ELR (cell line): ENCODE measurements around the gene CPA5.

ENCODE experiments used
- DNase-seq: peaks from one replicate; pipeline ENCODE4 v3.0.0-alpha.2; 2015; ENCODE audit warnings: low read depth

CPA5 gene

DNA sequence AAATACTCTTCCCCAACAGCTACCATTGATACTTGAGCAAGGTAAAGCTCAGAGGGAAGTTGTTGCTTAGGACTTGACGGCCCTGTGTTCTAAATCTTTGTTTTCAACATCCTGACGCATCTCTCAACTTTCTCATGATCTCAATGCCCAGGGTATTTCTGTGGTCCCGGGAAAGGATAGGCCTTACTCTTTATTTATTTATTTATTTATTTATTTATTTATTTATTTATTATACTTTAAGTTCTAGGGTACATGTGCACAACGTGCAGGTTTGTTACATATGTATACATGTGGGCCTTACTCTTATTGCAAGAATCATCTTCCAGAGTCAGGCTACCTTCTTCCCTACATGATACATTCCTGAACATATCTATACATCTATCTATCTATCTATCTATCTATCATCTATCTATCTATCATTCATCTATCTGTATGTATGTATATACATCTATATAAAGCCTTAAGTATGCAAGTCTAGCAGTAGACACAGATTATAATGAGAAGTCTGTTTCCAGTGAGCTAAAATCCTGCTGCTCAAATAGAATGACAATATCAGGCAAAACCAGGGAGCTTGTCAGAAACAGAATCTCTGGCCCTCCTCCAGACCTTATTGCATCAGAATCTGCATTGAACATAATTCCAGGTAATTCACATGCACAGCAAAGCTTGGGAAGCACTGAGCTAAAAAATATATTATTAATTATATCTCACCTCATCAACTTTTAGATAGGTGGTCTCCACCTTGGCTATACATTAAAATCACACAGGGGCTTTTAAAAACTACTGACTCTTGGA lies 12.2 kb upstream of the CPA5 start:
- DNase-seq, result no peak

DNA sequence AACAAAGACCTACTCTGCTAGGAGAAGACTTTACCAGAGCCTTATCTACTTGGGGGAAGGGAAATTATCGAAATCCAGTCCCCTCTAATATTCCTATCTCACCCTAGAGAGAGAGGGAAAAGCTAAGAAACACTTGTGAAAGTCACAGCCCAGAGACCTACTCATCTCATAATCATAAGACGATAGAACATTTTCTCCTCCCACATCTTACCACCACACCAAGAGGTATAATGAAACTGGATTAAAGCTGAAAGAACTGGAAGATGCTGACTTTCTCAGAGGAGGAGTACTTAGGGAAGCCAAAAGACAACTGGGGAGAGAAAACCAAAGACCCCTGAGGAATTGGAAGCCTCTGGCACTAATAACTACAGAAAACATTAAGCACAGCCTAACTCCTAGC lies 10.8 kb upstream of the CPA5 start:
- DNase-seq, result no peak

DNA sequence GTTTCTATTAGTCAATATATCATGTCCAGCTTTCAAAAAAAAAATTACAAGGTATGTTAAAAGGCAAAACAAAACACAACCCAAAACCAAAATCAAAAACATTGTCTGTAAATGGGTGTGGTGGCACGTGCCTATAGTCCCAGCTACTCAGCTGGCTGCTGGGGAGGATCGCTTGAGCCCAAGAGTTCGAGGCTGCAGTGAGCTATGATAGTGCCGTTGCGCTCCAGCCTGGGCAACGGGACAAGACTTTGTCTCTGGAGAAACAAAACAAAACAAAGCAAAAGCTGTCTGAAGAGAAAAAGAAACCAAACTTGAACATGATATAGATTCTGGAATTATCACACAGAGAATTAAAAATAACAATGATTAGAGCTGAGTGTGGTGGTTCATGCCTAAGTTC lies 10.3 kb upstream of the CPA5 start:
- no peak for DNase-seq

DNA sequence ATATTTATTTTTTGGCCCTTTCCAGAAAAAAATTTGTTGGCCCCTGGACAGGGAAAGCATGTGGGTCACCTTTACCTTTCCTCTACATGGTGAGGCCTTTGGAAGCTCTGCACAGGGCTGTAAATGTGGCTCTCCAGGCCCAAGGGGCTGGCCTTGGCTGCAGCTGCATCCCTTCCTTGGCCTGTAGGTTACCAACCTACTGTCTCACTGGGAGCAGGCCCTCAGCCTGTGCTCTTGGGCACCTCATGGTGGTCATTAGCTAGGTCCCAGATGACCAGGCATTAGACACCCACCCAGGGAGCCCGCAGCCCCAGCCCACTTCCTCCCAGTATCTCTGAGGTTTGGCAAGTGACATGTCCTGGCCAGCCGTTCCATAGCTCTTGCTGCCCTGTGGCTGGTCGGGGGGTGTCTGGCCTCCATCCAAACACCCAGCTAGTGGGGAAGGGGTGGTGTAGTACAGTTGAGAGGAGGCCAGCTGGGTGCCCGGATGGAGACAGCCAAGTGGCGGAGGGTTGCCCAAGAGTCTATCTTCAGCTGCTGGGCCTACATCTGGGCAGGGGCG lies 7.1 kb upstream of the CPA5 start:
- no peak for DNase-seq

DNA sequence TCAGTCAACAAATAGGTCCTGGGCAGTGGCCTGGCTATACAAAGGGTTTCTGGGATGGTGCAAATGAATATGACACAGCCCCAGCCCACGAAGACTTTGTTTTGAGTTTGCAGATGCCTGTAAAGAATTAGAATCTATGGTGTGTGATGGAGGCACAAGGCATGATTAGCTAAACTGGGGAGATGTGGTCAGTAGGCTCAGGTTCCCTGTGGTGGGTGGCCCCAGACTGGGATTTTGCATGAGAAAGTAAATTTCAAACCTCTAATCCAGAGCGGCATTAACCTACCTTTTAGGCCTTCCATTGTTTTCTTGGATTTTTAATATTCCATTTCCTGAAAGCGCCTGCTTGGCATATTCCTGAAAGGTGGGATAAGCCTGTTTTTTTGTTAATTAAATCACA lies 6.4 kb upstream of the CPA5 start:
- no peak for DNase-seq

DNA sequence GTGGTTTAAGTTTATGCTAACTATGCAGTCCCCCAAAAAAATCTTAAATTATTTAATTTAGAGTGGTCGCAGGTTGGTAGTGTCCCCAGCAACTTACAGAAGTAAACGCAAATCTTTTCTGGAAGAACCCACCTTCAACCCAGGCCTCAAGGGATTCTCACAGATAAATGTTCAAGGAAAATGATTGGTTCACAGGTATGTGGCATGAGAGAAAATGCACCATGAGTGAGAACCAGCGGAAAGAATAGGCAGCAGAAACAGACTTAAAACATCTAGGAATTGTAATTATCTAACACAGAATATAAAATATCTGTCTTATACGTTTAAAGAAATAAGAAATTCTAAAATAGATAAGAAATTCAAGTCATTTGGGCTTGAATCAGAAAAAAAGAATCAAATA lies 2.7 kb upstream of the CPA5 start:
- no peak for DNase-seq

DNA sequence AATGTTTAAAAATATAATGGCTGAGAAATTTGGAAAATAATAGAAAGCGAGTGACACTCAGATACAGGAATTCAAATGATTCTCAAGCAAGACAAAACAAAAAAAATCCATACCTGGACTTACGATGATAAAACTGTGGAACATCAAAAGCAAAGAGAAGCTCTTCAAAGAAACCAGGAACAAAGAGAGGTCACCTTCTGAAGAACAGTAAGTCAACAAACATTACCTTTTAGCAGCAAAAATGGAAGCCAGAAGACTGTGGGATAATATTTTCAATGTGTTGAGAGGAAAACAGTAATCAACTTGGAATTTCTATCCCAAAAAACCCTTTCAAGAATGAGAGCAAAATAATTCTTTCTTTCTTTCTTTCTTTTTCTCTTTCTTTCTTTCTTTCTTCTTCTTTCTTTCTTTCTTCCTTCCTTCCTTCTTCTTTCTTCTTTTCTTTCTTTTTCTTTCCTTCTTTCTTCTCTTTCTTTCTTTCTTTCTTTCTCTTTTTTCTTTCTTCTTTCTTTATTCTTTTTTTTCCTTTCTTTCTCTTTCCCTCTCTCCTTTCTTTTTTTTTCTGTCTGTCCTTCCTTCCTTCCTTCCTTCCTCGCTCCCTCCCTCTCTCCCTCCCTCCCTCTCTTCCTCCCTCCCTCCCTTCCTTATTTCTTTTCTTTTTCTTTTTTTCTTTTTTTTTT lies 1.8 kb upstream of the CPA5 start:
- no peak for DNase-seq

DNA sequence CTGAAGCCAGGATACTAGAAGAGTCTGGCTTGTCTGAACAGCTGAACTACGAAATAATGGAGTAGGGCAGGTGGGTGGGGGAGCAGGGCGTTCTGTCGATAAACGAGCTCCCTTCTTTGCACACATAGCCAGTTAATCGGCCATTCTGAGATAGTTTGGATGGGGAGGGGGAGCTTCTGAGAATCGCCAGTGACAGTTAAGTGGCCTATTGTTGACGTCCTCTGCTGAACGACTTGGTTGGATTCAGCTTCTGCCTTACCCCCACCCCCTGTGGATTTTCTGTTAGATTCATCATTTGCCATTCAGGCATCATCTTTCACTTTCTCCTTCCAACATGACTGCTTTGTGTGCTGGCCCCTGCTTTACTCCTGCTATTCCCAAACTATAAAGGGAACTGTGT lies 520 bp downstream of the CPA5 start:
- DNase-seq, result no peak

DNA sequence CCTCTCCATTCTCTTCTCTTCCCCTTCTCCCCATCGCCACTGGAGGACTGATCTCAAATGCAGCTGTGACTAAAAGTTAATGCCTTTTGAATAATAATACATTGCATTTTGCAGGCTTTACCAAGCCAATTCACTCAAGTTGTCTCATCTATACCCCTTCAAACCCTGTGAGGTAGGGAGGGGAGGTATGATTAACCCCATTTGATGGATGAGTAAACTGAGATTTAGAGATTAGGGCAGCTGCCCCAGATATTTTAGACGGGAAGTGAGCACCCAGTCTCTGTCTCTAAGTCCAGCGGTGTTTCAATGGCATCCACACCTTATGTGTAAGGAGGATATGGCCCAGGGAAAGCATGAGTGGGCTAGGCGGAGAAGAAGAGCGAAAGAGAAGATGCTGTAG lies 1.1 kb downstream of the CPA5 start:
- no peak for DNase-seq

DNA sequence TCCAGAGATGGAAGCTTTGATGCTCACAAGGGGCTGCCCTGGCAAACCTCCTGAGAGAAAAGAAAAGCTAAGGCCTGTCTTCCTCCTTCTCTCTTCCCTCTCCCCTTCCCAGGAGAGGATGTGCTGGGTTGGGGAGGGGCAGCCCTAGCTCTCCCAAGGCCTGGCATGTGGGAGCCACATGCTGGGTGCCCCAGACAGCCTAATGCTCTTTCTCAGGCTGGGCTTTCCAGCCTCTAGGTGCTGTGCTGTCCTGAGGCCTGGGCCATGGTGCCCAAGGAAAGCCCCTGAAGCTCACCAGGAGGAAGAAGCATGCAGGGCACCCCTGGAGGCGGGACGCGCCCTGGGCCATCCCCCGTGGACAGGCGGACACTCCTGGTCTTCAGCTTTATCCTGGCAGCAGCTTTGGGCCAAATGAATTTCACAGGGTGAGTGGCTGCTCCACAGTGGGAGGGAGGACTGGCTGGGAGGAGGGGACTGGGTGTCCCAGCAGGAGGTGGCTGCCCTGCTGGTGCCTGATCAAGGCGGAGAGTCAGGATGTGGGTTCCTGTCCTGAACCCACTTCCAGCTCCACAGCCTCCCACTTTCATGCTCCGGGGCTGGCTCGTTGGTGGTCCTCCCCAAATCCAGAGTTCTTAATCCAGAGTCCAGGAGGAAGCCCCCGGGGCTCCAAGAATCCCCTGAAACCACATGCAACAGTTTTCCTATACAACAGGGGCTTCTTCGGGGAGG lies 1.7 kb downstream of the CPA5 start:
- no peak for DNase-seq

DNA sequence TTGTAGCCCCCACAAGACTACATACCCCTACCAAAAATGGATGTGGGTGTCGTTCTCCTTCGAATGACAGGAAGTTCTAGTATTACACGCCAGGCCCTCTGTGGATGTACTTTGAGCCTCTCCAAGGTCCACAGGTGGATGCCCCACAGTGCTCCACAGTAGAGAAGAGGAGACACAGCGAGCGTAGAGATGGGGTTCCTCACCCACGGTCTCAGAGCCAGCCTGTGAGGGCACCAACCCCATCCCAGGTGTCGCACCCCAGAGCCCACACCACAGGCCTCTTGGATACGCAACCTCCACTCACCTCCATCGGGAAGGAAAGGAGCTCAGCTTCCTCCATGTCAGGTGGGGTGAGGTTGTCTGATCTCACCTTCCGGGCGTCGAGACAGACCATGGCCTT lies 2.3 kb downstream of the CPA5 start:
- DNase-seq, result no peak

DNA sequence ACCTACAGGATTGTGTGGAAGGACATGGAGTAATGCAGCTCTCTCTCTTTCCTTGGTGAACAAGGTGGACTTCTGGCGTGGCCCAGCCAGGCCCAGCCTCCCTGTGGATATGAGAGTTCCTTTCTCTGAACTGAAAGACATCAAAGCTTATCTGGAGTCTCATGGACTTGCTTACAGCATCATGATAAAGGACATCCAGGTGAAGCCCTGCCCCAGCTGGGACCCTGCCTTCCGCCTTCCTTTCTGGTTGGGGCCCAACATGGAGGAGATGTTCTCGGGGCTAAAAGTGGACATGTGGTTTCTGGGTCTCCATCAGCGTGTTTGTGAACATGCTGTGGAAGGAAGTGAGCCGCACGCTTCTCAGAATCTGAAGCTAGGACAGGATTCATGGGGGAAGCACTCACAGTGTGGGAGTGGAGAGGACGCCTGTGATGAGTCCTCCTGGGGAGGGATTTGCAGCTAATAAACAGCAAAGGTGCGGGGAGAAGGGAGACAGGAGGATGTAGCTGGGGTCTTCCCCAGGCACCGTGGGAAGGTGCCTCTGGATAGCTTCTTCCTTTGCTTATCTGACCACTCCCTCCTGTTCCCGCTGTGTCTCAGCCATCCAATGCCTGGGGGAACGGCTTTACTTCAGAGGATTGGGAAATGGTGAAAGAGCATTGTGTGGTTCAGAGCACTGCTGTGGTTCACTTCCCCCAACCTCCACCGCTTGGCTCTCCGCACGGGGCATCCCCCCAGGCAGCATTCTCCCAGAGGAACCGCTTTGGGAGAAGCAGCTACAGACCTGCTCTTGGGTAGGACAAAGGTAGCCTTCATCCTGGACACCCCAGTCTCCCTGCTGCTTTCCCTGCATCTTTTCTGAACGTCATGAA lies 5.5 kb downstream of the CPA5 start:
- no peak for DNase-seq

DNA sequence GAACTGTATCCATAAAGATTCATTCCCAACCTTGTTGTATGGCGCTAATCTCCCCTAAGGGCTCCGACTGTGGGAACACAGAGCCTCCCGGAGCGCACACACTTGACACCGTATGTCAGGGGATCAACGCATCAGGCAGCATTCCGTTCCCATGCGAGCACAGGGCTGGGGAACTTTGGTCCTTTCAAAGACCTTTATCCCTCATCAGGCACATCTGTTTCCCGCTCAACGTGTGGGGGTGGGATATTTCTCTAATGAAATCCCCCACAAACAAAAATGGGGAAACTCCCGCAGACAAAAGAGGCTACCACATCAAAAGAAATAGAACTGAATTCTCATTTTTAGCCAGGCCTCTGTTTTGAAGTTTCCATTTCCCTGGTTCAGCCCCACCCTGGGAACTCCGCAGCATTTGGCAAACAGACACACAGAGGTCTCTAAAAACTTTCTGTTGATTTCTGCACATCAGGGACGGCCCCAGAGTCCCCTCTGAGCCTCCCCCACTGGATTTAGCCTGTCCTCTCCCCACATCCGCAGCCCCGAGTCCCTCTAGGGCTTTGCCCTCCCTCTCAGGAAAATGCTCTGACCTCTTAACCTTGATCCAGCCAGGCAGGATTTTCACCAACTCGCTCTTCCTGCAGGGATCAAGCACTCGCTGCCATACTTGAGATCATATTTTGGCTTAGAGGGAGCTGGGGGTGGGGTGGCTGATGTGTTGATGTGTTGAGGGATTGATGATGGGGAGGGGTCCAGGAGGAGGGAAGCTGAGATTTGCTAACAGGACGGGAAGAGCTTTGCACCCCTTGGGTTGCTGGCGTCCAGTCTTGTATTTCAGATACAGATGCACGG lies 6.6 kb downstream of the CPA5 start:
- DNase-seq, result no peak

DNA sequence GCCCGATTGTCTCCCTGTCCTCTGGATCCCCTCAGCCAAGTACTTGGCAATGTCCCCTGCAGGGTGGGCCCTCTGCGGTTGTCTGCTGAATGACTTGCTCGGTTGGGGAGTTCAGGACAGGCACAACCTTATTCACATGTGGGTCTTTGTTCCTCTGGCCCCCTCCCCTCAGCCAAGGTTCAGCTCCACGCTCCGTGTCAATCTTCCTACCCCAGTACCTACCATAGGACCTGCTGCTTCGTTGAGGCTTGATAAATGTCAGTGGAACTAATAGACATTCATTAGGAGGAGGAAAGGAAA lies 7.1 kb downstream of the CPA5 start:
- DNase-seq, result no peak

DNA sequence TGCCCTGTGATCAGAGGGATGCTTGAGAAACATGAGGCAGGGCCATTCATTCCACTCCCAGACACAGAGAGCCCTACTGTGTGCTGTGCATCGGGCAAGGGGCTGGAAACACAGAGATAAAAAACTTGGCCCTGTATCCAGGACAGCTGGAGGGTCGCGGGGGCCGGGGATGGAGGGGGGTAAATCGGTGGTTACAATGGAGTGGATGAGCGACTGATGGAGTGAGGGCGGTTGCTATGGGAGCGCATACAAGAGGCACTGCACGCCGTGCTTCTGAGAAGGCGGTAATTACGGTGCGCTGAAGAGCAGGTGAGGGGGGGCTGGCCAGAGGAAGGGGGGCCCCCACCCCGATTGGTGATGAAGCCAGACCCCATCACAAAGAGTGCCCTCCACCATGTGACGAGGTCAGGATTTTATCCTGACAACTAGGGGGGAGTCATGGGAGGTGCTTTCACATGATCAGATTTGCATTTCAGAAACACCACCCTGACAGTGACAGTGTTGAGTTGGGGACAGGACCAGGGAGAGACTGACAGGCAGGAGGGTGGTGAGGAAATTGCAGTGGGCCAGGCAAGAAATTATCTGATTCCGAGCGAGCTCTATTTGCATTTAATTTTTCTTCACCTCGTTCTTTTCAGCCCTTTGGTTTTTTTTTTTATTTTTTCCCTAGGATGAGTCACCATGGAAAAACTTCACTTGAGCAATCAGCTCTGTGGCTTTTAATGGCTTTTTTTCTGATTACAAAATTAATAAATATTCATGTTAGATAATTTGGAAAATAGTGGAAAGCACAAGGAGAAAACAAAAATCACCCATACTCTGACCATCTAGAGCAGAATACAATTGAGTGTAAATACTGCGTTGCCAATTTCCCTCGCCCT lies 7.8 kb downstream of the CPA5 start:
- DNase-seq, result peak; percentile 72

DNA sequence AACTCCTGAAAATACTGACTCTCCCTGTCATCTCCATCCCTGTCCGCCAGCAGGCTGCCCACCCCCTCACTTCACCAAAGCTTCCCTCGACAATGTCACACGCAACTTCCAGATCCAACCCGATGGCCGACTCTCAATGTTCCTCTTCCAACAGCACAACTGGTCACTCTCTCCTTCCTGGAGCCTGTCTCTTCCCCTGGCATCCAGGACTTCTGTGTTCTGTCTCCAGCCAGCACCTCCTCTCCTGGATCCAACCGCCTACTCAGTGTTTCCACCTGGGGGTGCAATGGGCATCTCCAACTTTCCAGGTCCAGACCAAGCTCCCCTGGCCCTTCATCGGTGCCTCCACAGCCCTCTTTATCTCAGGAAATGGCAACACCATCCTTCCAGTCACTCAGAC lies 8.6 kb downstream of the CPA5 start:
- DNase-seq, result no peak

DNA sequence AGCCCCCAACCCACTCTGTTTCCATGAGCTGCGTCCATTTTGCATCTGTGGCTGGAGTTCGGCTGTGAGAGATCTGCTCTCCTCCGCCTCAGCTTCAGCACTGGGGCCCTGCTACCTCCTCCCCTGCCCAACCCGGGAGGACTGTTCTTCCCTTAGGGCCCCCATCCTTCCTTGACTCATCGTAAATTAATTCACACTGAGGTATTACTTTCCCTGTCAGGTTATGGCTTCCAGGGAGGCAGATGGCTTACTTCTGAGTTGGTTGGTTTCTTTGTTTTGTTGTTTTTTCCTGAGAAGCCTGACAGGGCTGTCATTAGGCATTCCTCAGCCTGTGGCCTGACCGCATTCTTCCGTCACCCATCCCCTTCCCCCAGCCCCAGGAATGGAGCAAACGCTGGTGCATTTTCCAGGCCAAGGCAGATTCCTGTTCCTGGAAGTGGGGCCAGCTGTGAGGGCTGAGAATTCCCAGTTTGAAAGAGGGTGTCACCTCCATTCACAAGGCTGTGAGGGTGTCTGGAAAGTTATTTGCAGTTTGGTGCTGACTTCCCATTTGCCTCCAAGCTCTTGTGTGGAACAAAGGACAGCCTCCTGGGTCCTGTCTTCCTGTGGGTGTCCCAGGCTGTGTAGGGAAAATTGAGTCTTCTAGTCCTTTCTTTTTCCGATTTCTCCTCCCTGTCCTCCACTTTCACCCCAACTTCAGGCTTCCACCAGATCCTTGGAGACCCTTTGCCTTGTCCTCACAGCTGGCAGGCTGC lies 11.7 kb downstream of the CPA5 start:
- peak; percentile 98 for DNase-seq

DNA sequence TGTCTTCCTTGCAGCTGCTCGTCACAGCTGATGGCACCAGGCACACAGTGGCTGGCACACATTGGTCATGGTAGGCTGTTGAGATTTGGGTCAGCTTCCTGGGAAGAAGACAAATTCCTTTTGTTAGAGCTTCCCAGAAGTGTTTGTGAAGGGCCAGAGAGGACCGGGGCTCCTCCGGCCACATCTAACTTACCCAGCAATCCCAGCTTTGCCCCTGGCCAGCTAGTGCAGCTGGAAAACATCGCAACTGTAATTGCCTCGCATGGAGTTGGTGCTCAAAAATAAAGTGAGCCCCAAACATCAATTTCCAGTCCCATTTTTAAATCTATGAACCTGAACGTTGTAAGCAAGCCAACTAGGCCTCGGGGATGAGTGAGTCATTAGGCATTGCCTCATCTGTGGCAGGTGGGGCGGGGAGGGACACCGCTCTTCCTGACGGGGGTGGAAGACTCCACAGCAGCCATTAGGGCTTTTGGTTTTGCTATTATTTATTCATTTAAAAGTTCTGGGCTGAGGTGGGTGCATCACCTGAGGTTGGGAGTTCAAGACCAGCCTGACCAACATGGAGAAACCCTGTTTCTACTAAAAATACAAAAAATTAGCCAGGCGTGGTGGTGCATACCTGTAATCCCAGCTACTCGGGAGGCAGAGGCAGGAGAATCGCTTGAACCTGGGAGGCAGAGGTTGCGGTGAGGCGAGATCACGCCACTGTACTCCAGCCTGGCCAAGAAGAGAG lies 12.4 kb downstream of the CPA5 start:
- DNase-seq, result peak; percentile 91

DNA sequence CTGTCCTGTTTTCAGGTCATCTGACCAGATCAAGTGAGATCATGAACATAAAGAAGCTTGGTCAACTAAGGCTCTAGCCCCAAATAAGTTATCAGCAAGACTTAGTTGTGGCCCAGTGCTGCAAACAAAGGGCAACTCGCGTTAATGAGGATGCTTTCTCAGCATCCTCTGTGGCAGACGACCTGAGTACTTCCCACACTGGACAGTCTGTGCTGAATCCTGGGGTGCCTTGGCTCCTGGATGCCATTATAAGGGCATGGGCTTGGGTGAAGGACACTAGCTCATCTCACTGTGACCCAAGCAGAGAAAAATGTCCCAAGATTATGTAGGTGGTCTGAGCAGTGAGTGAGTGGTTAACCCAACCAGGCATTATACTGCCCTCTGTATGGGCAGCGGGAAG lies 13.9 kb downstream of the CPA5 start:
- DNase-seq, result no peak
